ENCODE results near the gene ST6GALNAC2.
A peak's percentile ranks its signal among the peaks of the same experiment; 100 is the strongest.

The ST6GALNAC2 gene

DNA sequence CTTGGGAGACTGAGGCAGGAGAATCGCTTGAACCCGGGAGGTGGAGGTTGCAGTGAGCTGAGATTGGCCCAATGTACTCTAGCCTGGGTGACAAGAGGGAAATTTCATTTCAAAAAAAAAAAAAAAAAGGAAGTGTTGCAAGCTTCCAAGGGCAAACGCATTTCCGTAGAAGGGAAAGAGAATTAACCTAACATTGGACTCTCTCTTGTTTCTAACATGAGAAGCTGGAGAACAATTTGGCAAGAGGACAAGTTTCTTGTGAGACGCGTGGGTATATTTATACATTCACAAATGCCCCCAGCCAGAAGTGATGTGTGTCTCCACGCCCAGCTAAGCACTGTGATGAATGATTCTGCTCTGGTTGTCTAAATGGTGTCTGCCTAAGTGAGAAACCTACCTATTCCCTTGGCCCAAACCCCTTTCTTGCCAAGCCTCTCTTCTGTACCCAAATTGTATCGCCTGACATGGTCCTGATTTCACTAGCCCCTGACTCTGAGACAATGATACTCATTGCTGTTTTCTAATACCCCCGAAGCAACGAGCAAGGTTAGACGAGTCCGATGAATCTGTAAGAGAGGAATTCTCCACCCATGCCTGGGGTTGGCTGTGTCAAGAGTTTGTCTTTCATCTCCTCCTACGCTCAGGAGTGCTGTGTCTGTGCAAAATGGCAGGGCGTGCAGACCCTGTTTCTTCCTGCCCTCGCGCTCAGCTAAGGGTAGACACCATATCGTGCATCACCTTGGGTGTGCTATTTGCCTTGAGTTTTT lies 14.2 kb upstream of the ST6GALNAC2 start (continued):
- TF ChIP-seq ZBTB26 (tag by site-specific recombination; optimal IDR thresholded peaks at IDR 0.05), result no peak
- TF ChIP-seq ZNF560 (tag by site-specific recombination; IDR thresholded peaks at IDR 0.05; ENCODE audit: borderline replicate concordance), result no peak
- TF ChIP-seq ZNF514 (tag by site-specific recombination; IDR thresholded peaks at IDR 0.05), result no peak

GRCh38 chr17:76598004-76598439 lies 12.4 kb upstream of the ST6GALNAC2 start:
- POLR2A ChIA-PET, result interaction anchor here (0.9 kb wide), 2 partner anchors 13 to 41 kb away, joined by 3 read pairs; no protein-coding TSS in a partner anchor
- Histone ChIP-seq H3K4me3 (ENCODE audit: low read depth, low read length) (no peak overlapping the region), H3K27ac (ENCODE audit: extremely low read depth, low read depth, low read length) (no peak overlapping the region), H3K4me1 (ENCODE audit: control insufficient read depth, insufficient read depth, low read length) (peaks cover 6% of the 10 kb centered on the region; the same call in 1 of the 2 replicates), H3K36me3 (ENCODE audit: control insufficient read depth in 2 of 2, insufficient read depth in 1 of 2, low read length in 2 of 2) (no peaks in the 10 kb centered on the region), H3K9me3 (ENCODE audit: control insufficient read depth, insufficient read depth, low read depth, low read length) (no peaks in the 10 kb centered on the region)
- CTCF ChIA-PET, result interaction anchor here (0.6 to 3.2 kb wide), 6 partner anchors 8 to 119 kb away, joined by 3 to 19 read pairs (median 4); no protein-coding TSS in a partner anchor
- TF ChIP-seq ZNF701 (tag by site-specific recombination; IDR thresholded peaks at IDR 0.05) (no peak), KLF7 (tag by site-specific recombination; IDR thresholded peaks at IDR 0.05; ENCODE audit: borderline replicate concordance) (no peak), ZNF211 (tag by site-specific recombination; IDR thresholded peaks at IDR 0.05; ENCODE audit: low read depth) (no peak), ZNF239 (tag by site-specific recombination; IDR thresholded peaks at IDR 0.05) (no peak), ZNF221 (tag by site-specific recombination; IDR thresholded peaks at IDR 0.05; ENCODE audit: borderline replicate concordance) (no peak), ZNF560 (tag by site-specific recombination; IDR thresholded peaks at IDR 0.05; ENCODE audit: borderline replicate concordance) (no peak), ZNF530 (tag by site-specific recombination; IDR thresholded peaks at IDR 0.05; ENCODE audit: low read depth) (no peak), ZNF169 (tag by site-specific recombination; IDR thresholded peaks at IDR 0.05) (no peak), ZNF660 (tag by site-specific recombination; IDR thresholded peaks at IDR 0.05) (no peak), RBAK (tag by site-specific recombination; IDR thresholded peaks at IDR 0.05) (no peak), ZBTB21 (tag by site-specific recombination; IDR thresholded peaks at IDR 0.05) (no peak), GLI2 (tag by site-specific recombination; IDR thresholded peaks at IDR 0.05; ENCODE audit: borderline replicate concordance, low read depth) (no peak), ZNF155 (tag by site-specific recombination; IDR thresholded peaks at IDR 0.05) (no peak)
- TF ChIP-seq, protein P1, sequence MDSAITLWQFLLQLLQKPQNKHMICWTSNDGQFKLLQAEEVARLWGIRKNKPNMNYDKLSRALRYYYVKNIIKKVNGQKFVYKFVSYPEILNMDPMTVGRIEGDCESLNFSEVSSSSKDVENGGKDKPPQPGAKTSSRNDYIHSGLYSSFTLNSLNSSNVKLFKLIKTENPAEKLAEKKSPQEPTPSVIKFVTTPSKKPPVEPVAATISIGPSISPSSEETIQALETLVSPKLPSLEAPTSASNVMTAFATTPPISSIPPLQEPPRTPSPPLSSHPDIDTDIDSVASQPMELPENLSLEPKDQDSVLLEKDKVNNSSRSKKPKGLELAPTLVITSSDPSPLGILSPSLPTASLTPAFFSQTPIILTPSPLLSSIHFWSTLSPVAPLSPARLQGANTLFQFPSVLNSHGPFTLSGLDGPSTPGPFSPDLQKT (IDR thresholded peaks at IDR 0.05; ENCODE audit: borderline replicate concordance, low read depth, low read length), result no peak

DNA sequence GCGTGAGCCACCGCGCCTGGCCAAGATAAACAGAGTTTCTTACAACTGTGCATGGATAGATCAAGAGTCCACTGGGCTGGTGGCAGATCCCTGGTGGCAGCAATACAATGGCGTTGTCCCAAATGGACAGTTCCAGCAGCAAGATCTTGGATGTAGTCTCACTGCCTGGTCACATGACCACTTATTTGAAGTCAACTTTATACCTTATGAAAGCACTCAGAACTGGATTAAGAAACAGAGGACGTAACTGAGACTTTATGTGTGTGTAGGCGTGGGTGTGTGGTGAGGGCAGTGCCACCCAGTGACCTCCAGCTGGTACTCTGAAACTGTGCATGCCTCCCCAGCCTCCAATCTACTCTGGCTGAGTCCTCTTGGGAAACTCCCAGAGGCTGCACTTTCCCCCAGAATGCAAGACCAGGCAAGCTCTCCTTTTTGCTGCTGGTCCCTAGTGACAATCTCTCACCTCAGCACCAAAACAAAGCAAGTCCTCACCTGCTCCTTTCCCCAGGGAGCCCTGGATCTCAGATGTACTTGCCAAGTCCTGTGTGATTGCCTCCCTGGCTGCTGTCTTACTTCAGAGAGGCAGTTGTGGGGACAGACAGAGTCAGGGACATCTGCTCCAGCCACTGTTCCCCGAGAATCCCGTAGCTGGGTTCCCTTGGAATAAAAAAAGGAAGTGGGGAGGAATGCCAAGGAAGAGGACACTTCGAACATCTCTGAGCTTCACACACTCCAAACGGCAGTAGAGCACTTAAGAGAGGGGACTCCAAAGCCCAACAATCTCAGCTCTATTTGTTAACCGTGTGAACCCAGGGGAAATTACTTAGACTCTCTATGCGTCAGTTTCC lies 11.7 kb upstream of the ST6GALNAC2 start:
- CTCF ChIA-PET, result interaction anchor here (1.1 to 1.7 kb wide), 3 partner anchors 26 to 83 kb away, joined by 3 to 12 read pairs (median 4); no protein-coding TSS in a partner anchor
- TF ChIP-seq ZBTB48 (tag by site-specific recombination; IDR thresholded peaks at IDR 0.05) (peak; percentile 63; the same call in 1 of the 2 replicates), GLI2 (tag by site-specific recombination; IDR thresholded peaks at IDR 0.05; ENCODE audit: borderline replicate concordance, low read depth) (no peak), KLF16 (tag by site-specific recombination; IDR thresholded peaks at IDR 0.05) (no peak), ZBTB21 (tag by site-specific recombination; IDR thresholded peaks at IDR 0.05) (no peak), ZFHX2 (tag by site-specific recombination; conservative IDR thresholded peaks at IDR 0.05) (peak; percentile 41), ZNF513 (tag by site-specific recombination; IDR thresholded peaks at IDR 0.05) (no peak), BCL11B (tag by site-specific recombination; IDR thresholded peaks at IDR 0.05; ENCODE audit: low read depth) (no peak), ZNF449 (tag by site-specific recombination; IDR thresholded peaks at IDR 0.05) (peak; percentile 17; the same call in 1 of the 2 replicates), ZNF530 (tag by site-specific recombination; IDR thresholded peaks at IDR 0.05; ENCODE audit: low read depth) (no peak)

More for the DNA sequence above, 11.7 kb upstream of the ST6GALNAC2 start:
- Histone ChIP-seq H3K36me3 (ENCODE audit: control insufficient read depth in 2 of 2, insufficient read depth in 1 of 2, low read length in 2 of 2) (no peaks in the 10 kb centered on the region), H3K4me1 (ENCODE audit: control insufficient read depth, insufficient read depth, low read length) (peaks cover 6% of the 10 kb centered on the region; the same call in 1 of the 2 replicates), H3K27ac (ENCODE audit: extremely low read depth, low read depth, low read length) (no peak overlapping the region), H3K9me3 (ENCODE audit: control insufficient read depth, insufficient read depth, low read depth, low read length) (no peaks in the 10 kb centered on the region), H3K4me3 (ENCODE audit: low read depth, low read length) (no peak overlapping the region)
- POLR2A ChIA-PET, result no interaction called here
